ENCODE data around the gene ENO4. TPM values are rescaled to one million over a fixed set of nuclear protein-coding genes. Genes with fewer than 3 reads are reported as not detected.

The ENO4 gene
- total and polyA plus RNA-seq, 2 experiments from 2014 or later = 0.24 to 0.44 TPM

DNA sequence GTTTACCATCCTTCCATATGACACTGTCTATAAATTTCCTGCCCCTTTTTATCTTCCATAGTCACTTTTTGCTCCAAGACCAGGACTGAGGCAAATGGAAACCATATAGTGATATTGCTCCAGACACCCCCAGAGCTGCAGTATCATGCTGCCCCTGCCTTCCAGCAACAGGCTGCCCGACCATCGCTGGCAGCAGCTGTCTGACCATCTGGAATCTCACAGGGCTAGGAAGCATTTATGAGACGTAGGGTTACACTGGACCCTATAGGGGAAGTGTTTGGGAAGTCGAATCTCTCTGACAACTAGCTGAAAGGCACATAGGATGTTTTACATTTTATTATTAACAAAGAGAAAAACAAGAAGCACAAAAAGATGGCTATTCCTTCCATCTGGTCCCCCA is 19.4 kb downstream of the ENO4 start (continued):
- TF ChIP-seq ZNF462 (CRISPR knock-in tag; IDR thresholded peaks at IDR 0.05) (no peak), ZNF331 (CRISPR knock-in tag; IDR thresholded peaks at IDR 0.05; ENCODE audit: low read depth) (no peak), POLR2AphosphoS5 (IDR thresholded peaks at IDR 0.05; ENCODE audit: low read depth) (no peak)

GRCh38 chr10:116870949-116871348 is 21.6 kb downstream of the ENO4 start:
- H3K9me2 ChIP-seq (ENCODE audit: insufficient read depth) = no peaks in the 10 kb centered on the region; the same call in 1 of the 2 replicates
- no peak overlapping the region for H3K4me3 Mint-ChIP-seq
- no peak overlapping the region for H3K27ac ChIP-seq (ENCODE audit: low read depth)
- H3K4me1 ChIP-seq (ENCODE audit: insufficient read depth) = peaks cover 33% of the 10 kb centered on the region
- H4K20me1 ChIP-seq (replicated peaks; ENCODE audit: insufficient read depth) = no peaks in the 10 kb centered on the region
- H3K36me3 Mint-ChIP-seq (ENCODE audit: low read depth) = peaks cover 6% of the 10 kb centered on the region
- no peaks in the 10 kb centered on the region for H3K27me3 ChIP-seq (ENCODE audit: insufficient read depth)
- H3K4me1 Mint-ChIP-seq = peaks cover 32% of the 10 kb centered on the region
- H3K4me3 ChIP-seq = no peak overlapping the region
- peaks cover 2% of the 10 kb centered on the region for H3K27me3 Mint-ChIP-seq (ENCODE audit: insufficient read depth, low read depth, poor library complexity)
- DNase-seq (ENCODE audit: low spot score) (no peak), ATAC-seq (no peak)
- H3F3A ChIP-seq (replicated peaks; ENCODE audit: low read depth) = no peaks in the 10 kb centered on the region
- peaks cover 9% of the 10 kb centered on the region for H3K9me3 Mint-ChIP-seq
- no peaks in the 10 kb centered on the region for H3K79me2 ChIP-seq (replicated peaks; ENCODE audit: insufficient read depth)
- no peaks in the 10 kb centered on the region for H3K36me3 ChIP-seq (ENCODE audit: insufficient read depth)
- no peak overlapping the region for H3K27ac Mint-ChIP-seq
- H3K4me2 ChIP-seq = no peak overlapping the region
- no peak overlapping the region for H2AFZ ChIP-seq
- TF ChIP-seq REST (IDR thresholded peaks at IDR 0.05; ENCODE audit: unreplicated experiment) (no peak), POLR2AphosphoS5 (IDR thresholded peaks at IDR 0.05; ENCODE audit: low read depth) (no peak), EZH2 (IDR thresholded peaks at IDR 0.05; ENCODE audit: low read depth, unreplicated experiment) (no peak), ZNF114 (CRISPR knock-in tag; IDR thresholded peaks at IDR 0.05) (no peak)
- TF ChIP-seq, protein P1, sequence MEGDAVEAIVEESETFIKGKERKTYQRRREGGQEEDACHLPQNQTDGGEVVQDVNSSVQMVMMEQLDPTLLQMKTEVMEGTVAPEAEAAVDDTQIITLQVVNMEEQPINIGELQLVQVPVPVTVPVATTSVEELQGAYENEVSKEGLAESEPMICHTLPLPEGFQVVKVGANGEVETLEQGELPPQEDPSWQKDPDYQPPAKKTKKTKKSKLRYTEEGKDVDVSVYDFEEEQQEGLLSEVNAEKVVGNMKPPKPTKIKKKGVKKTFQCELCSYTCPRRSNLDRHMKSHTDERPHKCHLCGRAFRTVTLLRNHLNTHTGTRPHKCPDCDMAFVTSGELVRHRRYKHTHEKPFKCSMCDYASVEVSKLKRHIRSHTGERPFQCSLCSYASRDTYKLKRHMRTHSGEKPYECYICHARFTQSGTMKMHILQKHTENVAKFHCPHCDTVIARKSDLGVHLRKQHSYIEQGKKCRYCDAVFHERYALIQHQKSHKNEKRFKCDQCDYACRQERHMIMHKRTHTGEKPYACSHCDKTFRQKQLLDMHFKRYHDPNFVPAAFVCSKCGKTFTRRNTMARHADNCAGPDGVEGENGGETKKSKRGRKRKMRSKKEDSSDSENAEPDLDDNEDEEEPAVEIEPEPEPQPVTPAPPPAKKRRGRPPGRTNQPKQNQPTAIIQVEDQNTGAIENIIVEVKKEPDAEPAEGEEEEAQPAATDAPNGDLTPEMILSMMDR (conservative IDR thresholded peaks at IDR 0.05; ENCODE audit: low read depth in 2 of 2) = no peak
